ENCODE measurements around the gene KRTAP8-1. TPM values are rescaled to one million over a fixed set of nuclear protein-coding genes. Genes with fewer than 3 reads are reported as not detected.

Gene KRTAP8-1
- total RNA-seq (2014; rRNA removed; shearing (Covaris generic)): not detected in 2 replicates

- H3K27me3 ChIP-seq (ENCODE audit: control insufficient read depth, insufficient read depth, low read length): no peaks in the 10 kb centered on the region
- H3K4me3 ChIP-seq (ENCODE audit: insufficient read depth, low read depth, low read length): no peak within 1 kb of the TSS
- DNase-seq: no peak
- H3K36me3 ChIP-seq (replicated peaks; ENCODE audit: control insufficient read depth, insufficient read depth, low read length): no peaks in the 10 kb centered on the region
These were observed at the start of gene KRTAP8-1 for GRCh38 chr21:30813174-30813573. Gene KRTAP8-1, minus strand, starts transcription at chr21:30813274. Its CDS starts 54 bp downstream, at chr21:30813220.

- Histone ChIP-seq H3K4me3 (ENCODE audit: insufficient read depth, low read depth, low read length) (no peak overlapping the region), H3K27me3 (ENCODE audit: control insufficient read depth, insufficient read depth, low read length) (no peaks in the 10 kb centered on the region), H3K36me3 (replicated peaks; ENCODE audit: control insufficient read depth, insufficient read depth, low read length) (no peaks in the 10 kb centered on the region)
- DNase-seq: no peak
These were observed 34.8 kb upstream of the KRTAP8-1 start for GRCh38 chr21:30847627-30848500.

GRCh38 chr21:30842990-30843389 is 29.9 kb upstream of the KRTAP8-1 start:
- no peak for DNase-seq
- no peaks in the 10 kb centered on the region for H3K27me3 ChIP-seq (ENCODE audit: control insufficient read depth, insufficient read depth, low read length)
- H3K4me3 ChIP-seq (ENCODE audit: insufficient read depth, low read depth, low read length): no peak overlapping the region
- H3K36me3 ChIP-seq (replicated peaks; ENCODE audit: control insufficient read depth, insufficient read depth, low read length): no peaks in the 10 kb centered on the region

GRCh38 chr21:30839304-30839703 is 26.2 kb upstream of the KRTAP8-1 start:
- H3K4me3 ChIP-seq (ENCODE audit: insufficient read depth, low read depth, low read length): no peak overlapping the region
- no peaks in the 10 kb centered on the region for H3K36me3 ChIP-seq (replicated peaks; ENCODE audit: control insufficient read depth, insufficient read depth, low read length)
- no peaks in the 10 kb centered on the region for H3K27me3 ChIP-seq (ENCODE audit: control insufficient read depth, insufficient read depth, low read length)
- DNase-seq: peak; percentile 43

- Histone ChIP-seq H3K27me3 (ENCODE audit: control insufficient read depth, insufficient read depth, low read length) (no peaks in the 10 kb centered on the region), H3K4me3 (ENCODE audit: insufficient read depth, low read depth, low read length) (no peak overlapping the region), H3K36me3 (replicated peaks; ENCODE audit: control insufficient read depth, insufficient read depth, low read length) (no peaks in the 10 kb centered on the region)
- no peak for DNase-seq
These were observed 25.5 kb upstream of the KRTAP8-1 start for GRCh38 chr21:30838536-30838935.

- peak; percentile 51 for DNase-seq
- Histone ChIP-seq H3K27me3 (ENCODE audit: control insufficient read depth, insufficient read depth, low read length) (no peaks in the 10 kb centered on the region), H3K36me3 (replicated peaks; ENCODE audit: control insufficient read depth, insufficient read depth, low read length) (no peaks in the 10 kb centered on the region), H3K4me3 (ENCODE audit: insufficient read depth, low read depth, low read length) (no peak overlapping the region)
These were observed 18.2 kb upstream of the KRTAP8-1 start for GRCh38 chr21:30831194-30831765.

GRCh38 chr21:30829659-30830058 is 16.6 kb upstream of the KRTAP8-1 start, which contains the start of gene KRTAP7-1:
Gene KRTAP7-1, minus strand, starts transcription at chr21:30829759. Its CDS starts 61 bp downstream, at chr21:30829698.
- no peak for DNase-seq
- Histone ChIP-seq H3K27me3 (ENCODE audit: control insufficient read depth, insufficient read depth, low read length) (no peaks in the 10 kb centered on the region), H3K4me3 (ENCODE audit: insufficient read depth, low read depth, low read length) (no peak within 1 kb of the TSS), H3K36me3 (replicated peaks; ENCODE audit: control insufficient read depth, insufficient read depth, low read length) (no peaks in the 10 kb centered on the region)

GRCh38 chr21:30818837-30819610 is 6.0 kb upstream of the KRTAP8-1 start:
- Histone ChIP-seq H3K4me3 (ENCODE audit: insufficient read depth, low read depth, low read length) (no peak overlapping the region), H3K27me3 (ENCODE audit: control insufficient read depth, insufficient read depth, low read length) (no peaks in the 10 kb centered on the region), H3K36me3 (replicated peaks; ENCODE audit: control insufficient read depth, insufficient read depth, low read length) (no peaks in the 10 kb centered on the region)
- DNase-seq: no peak

- no peak for DNase-seq
- Histone ChIP-seq H3K4me3 (ENCODE audit: insufficient read depth, low read depth, low read length) (no peak overlapping the region), H3K36me3 (replicated peaks; ENCODE audit: control insufficient read depth, insufficient read depth, low read length) (no peaks in the 10 kb centered on the region), H3K27me3 (ENCODE audit: control insufficient read depth, insufficient read depth, low read length) (no peaks in the 10 kb centered on the region)
These were observed 12.5 kb downstream of the KRTAP8-1 start for GRCh38 chr21:30800605-30801004.

- DNase-seq: no peak
- Histone ChIP-seq H3K4me3 (ENCODE audit: insufficient read depth, low read depth, low read length) (no peak overlapping the region), H3K36me3 (replicated peaks; ENCODE audit: control insufficient read depth, insufficient read depth, low read length) (no peaks in the 10 kb centered on the region)
These were observed 19.3 kb downstream of the KRTAP8-1 start for GRCh38 chr21:30793581-30794314.

GRCh38 chr21:30779249-30779648 is 33.8 kb downstream of the KRTAP8-1 start:
- DNase-seq: no peak
- no peak overlapping the region for H3K4me3 ChIP-seq (ENCODE audit: insufficient read depth, low read depth, low read length)

More at GRCh38 chr21:30793581-30794314, 19.3 kb downstream of the KRTAP8-1 start:
- no peaks in the 10 kb centered on the region for H3K27me3 ChIP-seq (ENCODE audit: control insufficient read depth, insufficient read depth, low read length)

GRCh38 chr21:30769724-30770431 is 43.2 kb downstream of the KRTAP8-1 start:
- Histone ChIP-seq H3K36me3 (replicated peaks; ENCODE audit: control insufficient read depth, insufficient read depth, low read length) (no peaks in the 10 kb centered on the region), H3K27me3 (ENCODE audit: control insufficient read depth, insufficient read depth, low read length) (no peaks in the 10 kb centered on the region), H3K4me3 (ENCODE audit: insufficient read depth, low read depth, low read length) (no peak overlapping the region)
- no peak for DNase-seq

More at GRCh38 chr21:30779249-30779648, 33.8 kb downstream of the KRTAP8-1 start:
- Histone ChIP-seq H3K27me3 (ENCODE audit: control insufficient read depth, insufficient read depth, low read length) (no peaks in the 10 kb centered on the region), H3K36me3 (replicated peaks; ENCODE audit: control insufficient read depth, insufficient read depth, low read length) (no peaks in the 10 kb centered on the region)
